ENCODE data around the gene RGPD3.
A peak's percentile ranks its signal among the peaks of the same experiment; 100 is the strongest.
"Not testable (repeated sequence)": the region's sequence is repeated elsewhere in the genome, so short reads cannot be mapped to it uniquely, and the experiment has no call there.

Gene RGPD3

DNA sequence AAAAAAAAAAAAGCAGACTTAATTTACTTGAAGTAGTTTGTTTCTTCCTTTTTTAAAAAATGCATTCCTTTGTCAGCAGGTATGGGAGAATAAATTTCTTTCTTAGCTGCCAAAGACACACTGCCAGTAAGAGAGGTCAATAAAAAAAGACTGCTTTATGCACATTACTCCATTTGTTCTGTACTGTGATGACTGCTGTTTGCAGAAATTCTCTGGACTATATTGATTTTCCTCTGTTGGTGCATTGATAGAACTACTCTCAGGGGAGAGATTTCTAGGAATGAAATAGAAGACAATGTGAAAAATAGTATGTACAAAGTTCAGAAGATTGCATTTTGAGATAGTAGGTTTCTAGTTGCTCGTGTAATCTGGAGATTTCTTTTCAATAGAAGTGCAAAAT lies 11.3 kb upstream of the RGPD3 start:
- DNase-seq, result not testable (repeated sequence)

DNA sequence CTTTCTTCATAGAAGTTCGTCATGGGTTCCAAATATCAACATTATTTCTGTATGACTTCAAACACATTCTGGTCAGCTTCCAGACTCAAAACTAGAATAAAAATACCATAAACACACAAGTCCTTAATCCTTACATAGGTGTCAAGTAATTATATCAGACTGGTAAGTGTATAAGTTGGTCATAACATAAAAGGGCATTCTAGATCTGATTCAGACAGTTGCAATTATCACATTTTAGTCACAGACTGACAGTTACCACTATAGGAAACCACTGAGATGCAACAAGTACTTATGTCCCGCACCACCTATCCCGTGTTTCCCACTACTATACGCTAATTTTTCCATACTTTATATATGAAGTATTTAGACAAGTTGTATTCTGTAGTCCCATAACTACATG lies 9.4 kb upstream of the RGPD3 start:
- not testable (repeated sequence) for DNase-seq

DNA sequence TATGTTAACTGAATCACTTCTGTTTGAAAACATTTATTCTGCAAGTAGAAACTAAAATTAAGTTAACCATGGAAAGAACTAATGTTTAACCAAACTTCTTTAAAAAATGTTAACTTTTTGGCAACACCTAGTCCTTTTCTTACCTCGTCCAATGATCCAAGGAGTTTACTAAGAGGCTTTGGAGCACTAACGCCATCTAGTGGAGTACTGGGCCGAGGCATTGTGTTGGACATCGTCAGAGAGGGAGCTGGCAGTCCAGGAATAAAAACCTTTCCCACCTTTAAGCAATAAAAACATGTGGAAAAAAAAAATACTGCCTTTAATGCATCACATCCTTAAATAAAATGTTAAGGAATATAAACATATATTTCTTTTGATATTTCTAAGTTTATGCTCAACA lies 2.4 kb upstream of the RGPD3 start:
- DNase-seq, result not testable (repeated sequence)

DNA sequence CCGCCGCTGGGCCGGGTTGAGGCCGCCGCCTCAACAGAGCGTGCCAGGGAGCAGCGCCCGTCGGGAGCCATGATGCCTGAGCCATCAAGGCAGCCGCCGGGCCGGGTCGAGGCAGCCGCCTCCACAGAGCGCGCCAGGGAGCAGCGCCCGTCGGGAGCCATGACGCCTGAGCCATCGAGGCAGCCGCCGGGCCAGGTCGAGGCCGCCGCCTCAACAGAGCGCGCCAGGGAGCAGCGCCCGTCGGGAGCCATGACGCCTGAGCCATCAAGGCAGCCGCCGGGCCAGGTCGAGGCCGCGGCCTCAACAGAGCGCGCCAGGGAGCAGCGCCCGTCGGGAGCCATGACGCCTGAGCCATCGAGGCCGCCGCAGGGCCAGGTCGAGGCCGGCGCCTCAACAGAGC lies 697 bp downstream of the RGPD3 start:
- DNase-seq, result not testable (repeated sequence)

DNA sequence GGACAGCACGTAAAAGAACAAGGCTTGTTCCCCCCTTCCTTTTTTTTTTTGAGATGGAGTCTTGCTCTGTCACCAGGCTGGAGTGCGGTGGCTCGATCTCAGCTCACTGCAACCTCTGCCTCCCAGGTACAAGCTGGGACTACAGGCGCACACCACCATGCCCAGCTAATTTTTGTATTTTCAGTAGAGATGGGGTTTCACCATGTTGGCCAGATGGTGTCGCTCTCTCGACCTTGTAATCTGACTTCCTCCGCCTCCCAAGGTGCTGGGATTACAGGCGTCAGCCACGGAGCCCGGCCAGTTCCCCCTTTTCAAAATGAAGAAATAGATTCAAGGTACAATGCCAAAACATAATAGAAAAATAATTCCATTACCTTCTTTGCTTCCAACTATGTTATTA lies 6.3 kb downstream of the RGPD3 start:
- not testable (repeated sequence) for DNase-seq

DNA sequence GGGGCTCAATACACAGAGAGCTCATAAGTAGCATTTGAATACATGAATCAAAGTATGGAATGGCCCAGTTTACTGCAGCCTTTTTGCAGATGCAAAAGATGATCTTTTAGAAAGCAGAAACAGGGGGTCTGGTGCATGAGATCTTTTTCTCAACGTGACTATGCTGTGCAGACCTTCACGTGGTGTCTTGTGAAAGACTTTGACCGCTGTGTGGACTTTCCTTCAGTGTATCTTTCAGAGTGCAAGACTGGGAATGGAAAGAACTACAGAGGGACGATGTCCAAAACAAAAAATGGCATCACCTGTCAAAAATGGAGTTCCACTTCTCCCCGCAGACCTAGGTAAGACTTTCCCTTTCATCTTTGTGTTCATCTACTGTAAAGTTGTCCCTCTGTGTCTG lies 77.5 kb downstream of the RGPD3 start:
- DNase-seq, result not testable (repeated sequence)

DNA sequence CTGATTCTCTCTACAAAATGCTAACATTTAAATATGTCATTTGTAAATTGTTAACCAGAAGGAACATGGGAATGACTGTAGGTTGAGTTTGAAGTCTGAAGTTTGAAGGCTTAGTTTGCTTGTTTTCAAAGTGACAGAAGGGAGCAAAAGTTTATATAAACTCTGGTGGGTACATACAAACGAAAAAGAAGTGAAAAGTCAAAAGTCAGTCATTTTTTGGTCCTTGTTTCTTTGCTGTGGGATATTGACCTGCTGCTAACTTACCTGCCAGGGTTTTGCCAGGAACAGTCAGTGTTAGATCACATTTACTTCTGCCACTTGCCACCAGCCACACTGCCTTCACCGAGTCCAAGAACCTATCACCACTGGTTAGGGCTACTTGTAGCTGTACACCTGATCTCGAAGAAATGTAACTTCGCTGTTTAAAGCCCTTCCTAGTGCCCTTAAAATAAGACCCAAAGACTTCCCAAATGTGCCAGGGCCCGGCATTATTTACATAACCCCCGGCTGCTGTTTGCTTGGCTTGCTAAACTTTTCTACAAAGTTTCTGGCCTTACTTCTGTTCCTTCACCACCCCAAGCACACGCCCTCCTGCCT lies 79.3 kb downstream of the RGPD3 start:
- not testable (repeated sequence) for DNase-seq

DNA sequence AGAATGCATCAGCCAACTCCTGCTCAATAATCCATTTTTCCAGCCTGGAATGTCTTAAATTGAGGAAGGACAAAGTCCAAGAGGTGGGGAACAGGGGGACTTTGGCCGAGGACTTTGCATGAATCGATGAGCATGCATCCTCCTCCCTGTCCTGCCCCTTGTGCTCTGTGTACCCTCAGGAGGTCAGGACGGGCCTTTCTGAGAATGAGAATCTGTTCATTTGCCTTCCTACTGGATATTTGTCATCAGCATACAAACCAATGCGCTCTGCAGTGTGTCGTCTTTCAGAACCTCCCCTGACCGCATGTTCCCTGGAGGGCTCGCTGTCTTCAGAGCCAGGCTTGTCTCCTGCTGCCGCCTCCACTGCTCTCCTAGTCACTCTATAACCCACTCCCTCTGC lies 83.7 kb downstream of the RGPD3 start:
- not testable (repeated sequence) for DNase-seq

DNA sequence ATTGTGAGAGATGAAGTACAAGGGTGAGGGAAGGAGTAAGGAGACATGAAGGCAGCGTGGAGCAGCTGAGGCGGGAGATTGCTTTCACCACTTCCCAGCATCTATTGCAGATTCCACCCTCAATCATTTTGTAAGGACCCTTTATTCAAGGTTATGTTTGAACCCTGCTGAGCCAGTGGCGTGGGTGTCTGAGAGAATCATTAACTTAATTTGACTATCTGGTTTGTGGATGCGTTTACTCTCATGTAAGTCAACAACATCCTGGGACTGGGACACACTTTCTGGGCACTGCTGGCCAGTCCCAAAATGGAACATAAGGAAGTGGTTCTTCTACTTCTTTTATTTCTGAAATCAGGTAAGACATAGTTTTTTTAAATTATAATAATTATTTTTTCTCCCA lies 86.3 kb downstream of the RGPD3 start:
- DNase-seq, result not testable (repeated sequence)

DNA sequence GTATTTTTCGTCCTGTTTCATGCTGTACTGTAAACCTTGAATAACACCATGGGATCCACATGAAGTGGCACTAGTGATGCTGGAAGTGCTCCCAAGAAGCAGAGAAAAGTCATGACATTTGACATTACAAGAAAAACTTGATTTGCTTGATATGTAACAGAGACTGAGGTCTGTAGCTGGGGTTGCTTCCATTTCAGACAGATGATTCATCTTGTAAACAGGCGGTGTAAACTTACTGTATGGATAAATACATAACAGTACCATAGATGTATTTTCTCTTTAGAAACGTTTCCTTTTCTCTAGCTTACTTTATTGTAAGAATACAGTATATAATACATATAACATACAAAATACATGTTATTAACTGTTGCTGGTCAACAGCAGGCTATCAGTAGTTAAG lies 88.6 kb downstream of the RGPD3 start:
- DNase-seq, result not testable (repeated sequence)

DNA sequence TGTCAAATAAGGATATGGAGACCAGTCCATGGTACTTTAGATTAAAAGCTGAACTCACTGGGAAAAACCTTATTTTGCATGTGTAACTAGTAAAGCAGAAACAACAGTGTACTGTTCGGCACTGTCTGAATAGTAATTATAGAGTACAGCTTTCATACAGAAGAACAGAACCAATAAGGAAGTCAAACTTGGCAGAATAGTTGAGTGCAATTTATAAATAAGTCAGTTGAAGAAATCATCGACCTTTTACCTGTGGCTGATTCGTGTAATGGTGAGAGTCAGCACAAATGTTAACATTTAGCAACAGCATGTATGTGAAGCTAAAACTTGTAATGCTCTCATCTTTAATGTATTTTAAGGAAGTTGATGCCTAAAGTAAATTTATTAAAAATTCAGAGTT lies 99.0 kb downstream of the RGPD3 start:
- DNase-seq, result not testable (repeated sequence)

DNA sequence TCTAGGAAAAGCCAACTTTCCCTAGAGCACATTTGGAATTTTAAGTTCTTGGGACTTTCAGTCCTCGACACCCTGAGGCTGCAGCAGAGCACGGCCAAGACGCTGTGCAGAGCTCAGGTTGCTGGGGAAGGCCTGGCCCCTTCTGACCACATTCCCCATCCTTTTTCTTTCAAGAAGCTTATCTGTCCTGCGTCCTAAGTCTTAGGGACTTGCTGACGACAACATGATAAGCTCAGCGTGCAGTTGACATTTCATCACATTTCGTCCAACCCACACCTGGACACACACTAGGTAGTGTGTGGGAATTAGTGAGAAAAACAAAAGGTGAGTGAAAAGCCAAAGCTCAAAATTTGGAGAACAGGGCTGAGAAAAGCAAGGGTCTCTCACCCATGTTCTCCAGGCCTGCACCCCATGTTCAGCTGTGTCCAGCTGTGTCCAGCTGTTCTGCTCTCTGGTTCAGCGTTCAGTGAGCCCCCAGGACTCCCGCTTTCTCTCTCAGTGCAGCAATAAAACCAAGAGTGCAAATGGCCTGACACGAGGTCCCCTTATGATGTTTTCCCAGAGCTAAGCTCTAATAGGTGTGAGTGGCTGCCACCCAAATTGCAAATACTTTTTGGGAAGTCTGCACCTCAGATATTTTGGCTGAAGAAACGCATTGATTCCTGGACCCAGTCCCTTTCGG lies 101.9 kb downstream of the RGPD3 start:
- DNase-seq, result no peak

DNA sequence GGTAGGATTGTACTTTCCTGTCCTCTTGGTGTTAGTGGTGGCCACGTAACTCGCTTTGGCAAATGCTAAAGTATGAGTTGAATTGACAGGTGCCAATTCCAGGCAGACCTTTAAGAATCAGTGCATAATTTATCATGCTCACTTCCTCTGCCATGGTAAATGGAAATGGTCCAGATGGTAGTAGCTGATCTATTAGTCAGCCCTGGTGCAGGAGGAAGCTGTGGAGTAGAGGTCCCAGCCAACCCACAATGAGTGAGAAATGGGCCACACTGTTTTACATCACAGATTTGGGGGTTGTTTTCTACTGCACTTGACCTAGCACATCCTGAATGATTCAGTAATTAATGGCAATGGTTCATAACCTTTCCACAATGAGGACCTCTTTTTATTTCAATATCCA lies 104.4 kb downstream of the RGPD3 start:
- DNase-seq, result no peak

DNA sequence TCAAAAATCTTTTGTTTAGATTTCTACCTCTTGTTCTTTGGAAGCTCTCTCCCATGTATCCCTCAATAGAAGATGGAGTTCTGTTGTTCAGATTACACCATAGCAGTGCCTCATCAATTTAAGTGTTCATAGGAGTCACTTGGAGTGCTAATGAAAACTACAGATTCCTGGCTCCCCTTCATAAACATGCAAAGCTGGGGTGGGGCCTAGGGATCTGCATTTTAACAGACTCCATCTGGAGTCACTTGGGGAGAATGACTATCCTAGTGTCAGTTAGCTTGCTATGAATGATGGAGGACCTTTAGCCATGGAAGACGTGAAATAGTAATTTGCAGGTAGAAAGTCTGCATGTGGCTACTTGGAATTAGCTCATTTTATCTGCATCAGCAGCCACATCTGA lies 105.4 kb downstream of the RGPD3 start:
- DNase-seq, result no peak

DNA sequence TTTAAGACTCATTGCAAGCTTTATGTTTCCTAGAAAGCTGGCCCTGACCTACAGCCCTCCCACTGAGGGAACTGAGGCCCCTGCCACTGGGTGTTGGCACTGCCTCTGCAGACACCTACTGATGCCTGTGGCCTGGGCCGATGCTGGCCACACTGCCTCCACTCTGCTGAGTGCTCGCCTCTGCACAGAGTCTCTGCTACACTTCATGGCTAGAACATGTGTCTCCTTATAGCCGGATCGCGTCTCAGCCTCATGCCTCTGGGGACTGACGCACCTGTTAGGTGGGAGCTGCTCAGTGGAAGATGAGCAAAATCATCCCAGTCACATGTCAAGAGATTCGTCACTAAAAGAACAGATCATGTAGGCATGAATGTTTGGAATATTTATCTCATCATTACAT lies 108.7 kb downstream of the RGPD3 start:
- DNase-seq, result no peak

DNA sequence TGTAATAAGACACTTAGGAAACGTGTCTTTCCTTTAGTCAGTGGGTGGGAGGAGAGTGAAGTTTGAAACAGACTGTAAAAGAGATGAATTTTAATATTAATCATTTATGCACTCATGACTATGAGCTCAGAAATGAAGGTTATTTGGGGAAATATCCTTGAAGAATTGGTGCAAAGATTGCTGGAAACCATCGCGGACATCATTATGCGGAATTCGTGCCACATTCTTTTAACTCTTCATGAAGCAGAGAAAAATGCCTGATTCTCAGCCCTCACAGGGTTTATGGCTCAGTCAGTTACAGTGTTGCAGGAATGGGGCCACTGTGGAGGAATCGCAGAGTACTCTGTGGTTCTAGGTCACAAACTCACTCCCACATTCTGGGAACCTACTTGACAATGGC lies 109.7 kb downstream of the RGPD3 start:
- DNase-seq, result no peak

DNA sequence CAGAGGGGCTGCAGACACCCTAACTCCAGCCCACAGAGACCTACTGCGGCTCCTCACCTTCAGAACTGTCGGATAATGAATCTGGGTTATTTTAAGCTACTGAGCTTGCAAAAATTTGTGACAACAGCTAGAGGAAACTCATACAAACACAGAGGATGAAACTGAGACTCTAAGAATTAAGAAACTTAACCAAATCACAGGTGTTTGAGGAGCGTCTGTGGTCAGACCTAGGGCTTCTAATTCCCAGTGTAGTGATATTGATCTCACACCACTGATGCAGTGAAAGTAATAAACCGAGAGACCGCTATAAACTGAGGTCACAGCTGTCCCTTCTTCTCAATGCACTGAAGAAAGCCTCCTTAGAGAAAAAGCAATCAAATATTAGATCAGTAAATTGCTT lies 110.1 kb downstream of the RGPD3 start:
- no peak for DNase-seq

DNA sequence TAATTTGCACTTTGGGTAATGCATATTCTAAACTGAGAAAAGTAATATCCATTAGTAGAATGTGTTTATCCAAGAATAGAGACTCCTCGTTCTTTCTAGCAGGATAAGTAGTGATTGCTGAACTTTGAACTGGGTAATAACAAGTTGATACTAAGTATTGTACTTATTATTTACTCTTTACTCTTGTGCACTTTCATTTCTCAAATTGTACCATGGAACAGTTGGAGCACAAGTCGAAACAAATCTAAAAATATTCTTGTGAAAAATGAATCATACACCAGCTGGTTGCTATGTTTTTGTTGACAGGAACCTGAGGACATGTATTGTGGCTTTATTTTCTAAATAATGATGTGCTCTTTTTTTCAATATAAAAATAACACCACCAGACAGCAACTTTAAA lies 111.9 kb downstream of the RGPD3 start:
- DNase-seq, result no peak

DNA sequence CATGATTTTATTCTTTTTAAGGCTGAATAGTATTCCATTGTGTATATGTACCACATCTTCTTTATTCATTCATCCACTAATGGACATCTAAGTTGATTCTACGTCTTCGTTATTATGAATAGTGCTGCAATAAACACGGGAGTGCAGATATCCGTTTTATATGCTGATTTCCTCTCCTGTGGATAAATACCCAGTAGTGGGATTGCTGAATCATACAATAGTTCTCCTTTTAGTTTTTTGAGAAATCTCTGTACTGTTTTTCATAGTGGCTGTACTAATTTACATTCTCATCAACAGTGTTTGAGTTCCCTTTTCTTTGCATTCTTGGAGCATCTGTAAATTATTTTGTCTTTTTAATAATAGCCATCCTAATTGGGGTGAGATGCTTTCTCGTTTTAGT lies 114.5 kb downstream of the RGPD3 start:
- DNase-seq, result no peak

DNA sequence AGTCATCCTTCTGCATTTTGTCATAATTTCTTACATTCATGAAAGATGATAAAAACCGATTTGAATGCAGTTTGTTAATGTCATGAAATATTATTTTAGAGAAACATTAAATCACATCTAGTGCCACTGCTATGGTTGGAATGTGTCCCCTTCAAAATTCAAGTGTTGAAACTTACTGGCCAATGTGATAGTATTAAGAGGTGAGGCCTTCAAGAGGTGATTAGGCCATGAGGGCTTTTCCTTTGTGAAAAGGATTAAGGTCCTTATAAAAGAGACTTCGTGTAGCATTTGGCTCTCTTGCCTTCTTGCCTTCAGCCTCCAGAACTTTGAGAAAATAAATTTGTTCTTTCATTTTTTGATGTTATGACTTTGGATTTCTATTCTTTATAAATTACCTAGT lies 117.2 kb downstream of the RGPD3 start:
- DNase-seq, result no peak

DNA sequence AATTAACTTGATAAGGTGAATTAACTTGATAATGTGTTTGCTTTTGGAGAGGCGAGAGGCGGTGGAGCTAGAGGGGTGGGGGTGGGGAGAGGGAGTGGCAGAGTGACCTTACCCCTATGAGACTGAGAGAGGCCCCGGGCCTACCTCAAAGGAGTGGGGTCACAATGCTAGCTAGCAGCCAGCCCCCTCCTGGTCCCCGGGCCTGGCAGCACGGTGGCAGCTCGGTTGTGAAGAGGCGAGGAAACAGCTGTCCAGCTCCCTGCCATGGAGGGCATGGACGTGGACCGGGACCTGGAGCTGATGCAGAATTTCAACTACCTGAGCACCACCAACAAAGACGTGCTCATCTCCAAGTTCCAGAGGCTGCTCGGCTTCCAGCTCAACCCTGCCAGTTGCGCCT lies 123.9 kb downstream of the RGPD3 start:
- no peak for DNase-seq

DNA sequence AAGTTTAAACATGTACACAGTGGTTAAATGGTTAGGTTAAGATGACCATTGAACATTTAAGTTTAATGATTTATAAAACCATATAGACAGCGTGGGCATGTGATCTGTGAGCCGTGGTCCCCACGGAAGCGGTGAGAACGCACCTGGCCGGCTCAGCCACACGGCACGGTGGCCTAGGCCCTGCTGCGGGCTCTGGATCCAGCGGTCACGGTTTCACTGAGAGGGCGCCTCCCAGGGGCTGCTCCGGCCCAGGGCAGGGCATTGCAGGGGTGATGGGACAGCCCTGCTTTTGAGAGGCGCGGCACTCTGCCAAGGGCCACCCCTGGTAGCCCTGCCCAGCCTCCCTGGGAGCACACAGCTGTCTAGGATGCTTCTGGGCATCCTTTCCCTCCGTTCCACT lies 124.9 kb downstream of the RGPD3 start:
- DNase-seq, result no peak

DNA sequence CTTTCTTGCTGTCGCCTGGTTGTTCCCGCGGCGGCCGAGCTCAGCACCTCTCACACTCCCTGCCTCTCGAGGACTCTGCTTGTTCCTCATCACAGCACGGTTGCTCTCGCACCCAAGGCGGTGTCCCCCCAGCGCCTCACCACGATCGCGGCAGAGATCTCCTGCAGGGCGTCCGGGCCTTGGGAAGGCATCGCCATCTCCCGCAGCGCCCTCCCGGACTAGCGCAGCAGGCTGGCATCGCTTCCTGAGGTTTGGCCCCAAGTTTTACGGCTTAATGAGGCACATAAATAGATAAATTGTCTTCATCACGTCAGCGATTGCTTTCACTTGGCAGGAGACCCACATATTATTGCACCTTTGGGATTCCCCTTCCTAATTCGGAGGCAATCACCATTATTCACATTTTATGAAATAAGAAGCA lies 125.4 kb downstream of the RGPD3 start:
- DNase-seq, result peak; percentile 89

DNA sequence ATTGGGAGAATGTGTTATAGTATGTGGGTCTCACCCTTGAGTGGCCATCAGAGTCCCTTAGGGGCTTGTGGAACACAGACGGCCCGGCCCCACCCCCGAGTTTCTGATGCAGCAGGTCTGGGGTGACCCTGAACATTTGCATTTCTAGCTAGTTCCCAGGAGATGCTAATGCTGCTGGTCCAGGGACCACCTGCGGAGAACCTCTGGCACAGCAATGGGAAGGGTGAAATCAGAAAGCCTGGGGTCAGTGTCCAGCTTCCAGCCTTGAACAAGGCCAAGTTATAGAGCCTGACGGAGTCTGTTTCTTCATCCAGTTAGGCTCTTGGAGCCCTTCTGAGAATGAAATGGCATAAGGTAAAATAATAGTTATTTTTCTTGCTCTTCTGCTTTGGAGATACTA lies 126.5 kb downstream of the RGPD3 start:
- no peak for DNase-seq

Measured in NCI-H69 (cell line).